GM18499 (cell line): Measurements from ENCODE around the gene SYNE3.

Source experiments
- ATAC-seq: cut with Tn5 transposase; IDR thresholded peaks from one replicate; pipeline ENCODE4 v1.9.1; 2021; ENCODE audit warnings: moderate number of reproducible peaks; ENCODE audit not compliant: insufficient read depth, unreplicated experiment

Gene SYNE3

DNA sequence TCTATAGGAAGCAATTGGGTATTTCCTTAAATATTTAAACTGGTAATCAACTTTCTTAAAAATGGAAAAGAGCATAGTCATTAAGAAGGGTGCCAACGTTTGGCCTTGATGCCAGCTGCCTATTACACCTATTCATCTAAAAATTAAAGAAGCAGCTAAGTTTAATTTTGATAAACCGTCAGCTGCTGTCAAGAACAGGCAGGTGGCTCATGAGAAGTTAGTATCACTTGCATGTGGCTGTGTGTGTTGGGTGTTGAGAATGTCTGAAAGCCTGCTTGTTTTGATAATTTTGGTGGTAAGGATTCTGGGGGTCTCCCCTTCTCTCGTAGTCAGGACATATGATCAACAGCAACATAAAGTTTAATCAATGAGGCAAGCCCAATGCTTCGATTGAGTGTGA is 24.9 kb upstream of the SYNE3 start:
- no peak for ATAC-seq

DNA sequence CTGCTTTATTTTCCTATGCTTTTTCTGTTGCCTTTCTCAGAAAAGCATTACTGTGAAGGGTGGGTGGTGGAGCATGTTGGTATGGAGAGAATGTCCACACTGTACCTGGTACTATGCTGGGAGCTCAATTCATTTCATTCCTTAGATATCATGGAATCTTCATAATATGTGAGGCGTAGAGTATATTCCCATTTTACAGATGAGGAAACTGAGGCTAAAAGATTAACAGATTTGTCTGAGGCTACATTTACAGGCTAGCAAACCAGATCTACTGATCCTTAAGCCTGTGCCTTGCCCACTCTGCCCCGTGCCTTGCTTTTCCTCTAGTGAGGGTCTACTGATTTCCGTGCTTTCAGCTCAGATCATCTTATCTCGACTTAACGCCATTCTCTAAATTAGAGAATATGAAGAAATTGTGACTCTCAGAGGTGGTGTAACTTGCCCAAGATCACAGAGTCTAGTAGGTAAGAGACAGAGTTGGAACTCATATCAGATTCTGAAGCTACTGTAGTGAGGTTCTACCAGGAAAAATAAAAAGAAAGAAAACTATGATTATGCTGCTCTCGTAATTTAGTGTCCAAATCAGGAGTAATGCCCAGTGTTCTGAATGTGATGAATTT is 23.9 kb upstream of the SYNE3 start:
- ATAC-seq, result no peak

DNA sequence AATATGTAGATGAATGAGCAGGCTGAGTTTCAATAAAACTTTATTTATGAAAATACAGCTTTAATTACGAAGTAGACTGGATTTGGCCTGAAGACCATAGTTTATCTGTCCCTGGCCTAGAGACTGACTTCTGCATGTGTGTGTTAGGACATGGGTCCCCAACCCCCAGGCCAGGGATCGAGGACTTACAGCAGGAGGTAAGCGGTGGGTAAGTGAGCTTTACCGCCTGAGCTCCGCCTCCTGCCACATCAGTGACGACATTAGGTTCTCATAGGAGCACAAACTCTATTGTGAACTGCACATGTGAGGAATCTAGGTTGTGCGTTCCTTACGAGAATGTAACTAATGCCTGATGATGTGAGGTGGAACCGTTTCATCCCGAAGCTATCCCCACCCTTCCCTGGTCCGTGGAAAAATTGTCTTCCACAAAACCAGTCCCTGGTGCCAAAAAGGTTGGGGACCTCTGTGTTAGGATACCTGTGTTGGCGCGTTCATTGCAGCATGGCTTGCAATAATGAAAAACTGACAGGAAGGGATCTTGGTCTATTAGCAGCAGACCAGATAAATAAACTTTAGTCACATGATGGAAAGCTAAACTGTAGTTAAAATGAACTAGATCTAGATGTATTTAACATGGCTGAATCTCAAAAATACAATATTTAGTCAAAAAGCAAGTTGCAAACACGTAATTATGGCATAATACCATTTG is 22.5 kb upstream of the SYNE3 start:
- no peak for ATAC-seq

DNA sequence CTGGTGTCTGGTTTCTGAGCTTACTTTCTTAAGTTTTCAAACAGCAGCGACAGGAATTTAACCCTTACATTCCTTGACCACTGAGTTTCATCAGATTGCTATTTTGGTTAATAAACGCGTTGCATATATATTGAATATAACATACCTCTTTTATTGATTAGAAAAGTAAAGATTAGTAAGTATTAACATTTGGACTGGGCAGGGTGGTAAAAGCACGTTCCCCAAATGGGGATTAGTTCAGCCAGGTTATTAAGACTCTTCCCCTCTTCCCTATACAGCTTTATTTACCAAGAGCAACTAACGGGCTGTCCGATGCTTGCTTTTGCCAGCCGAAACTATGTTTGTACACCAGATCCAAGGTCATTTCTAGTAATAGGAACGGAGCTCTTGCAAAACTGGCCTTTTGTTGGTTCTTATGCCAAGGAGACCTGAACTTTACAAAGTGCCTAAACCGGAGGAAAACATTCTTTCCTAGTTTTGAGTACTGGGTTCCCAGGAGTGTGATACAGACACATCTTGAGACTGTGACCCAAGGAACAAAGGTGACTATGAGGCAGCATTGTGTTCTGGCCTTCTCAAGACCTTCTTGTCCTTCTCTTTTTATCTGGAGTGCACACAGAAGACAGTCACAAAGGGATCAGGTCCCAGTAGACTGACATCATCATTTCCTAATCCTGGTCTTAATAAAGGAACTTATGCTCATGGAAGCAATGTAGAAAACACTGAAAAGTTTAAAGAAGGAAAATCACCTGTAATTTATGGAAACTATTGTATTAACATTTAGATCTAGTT is 21.0 kb upstream of the SYNE3 start:
- ATAC-seq, result no peak

DNA sequence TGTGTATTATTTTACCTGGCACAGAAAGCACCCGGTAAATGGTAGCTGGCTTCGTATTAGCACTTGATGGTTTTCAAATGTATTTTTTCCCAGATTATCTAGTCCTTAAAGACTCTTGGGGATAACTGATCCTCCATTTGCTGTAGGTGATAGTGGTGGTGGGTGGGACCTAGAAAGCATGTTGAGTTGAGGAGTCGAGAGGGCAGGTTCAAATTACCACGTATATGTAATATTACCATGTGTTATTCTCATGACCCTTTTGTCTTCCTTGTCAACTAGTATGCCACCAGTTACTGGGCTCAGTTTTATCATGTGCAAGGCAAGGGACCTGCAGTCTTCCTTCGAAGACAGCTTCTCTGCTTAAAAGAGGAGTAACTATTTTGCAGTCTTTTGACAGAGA is 20.2 kb upstream of the SYNE3 start:
- no peak for ATAC-seq

DNA sequence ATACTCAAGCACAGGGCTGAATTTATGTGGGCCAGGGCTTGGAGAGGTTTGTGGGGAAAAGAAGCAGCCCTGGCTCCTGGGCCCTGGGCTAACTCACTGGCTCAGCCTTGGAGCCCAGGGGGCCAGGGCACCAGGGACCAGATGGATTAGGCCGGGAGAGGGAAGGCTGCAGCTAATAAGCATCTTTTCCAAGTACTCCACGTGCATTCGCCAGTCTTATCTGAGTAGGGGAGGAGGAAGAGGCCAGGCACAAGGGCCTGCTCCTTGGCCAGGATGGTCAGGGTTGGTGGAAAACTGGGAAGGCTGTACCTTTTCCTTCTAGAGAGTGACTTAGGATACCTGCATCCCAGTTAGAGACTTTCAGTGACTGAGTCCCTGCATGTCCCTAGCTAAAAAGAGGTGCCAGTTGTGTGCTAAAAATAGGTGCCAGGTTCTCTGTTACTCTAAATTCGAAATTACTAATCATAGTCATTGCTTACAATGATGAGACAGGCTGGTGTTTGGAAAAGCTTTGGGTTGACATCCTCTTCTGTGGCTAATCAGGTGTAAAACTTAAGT is 19.7 kb upstream of the SYNE3 start:
- ATAC-seq, result no peak

DNA sequence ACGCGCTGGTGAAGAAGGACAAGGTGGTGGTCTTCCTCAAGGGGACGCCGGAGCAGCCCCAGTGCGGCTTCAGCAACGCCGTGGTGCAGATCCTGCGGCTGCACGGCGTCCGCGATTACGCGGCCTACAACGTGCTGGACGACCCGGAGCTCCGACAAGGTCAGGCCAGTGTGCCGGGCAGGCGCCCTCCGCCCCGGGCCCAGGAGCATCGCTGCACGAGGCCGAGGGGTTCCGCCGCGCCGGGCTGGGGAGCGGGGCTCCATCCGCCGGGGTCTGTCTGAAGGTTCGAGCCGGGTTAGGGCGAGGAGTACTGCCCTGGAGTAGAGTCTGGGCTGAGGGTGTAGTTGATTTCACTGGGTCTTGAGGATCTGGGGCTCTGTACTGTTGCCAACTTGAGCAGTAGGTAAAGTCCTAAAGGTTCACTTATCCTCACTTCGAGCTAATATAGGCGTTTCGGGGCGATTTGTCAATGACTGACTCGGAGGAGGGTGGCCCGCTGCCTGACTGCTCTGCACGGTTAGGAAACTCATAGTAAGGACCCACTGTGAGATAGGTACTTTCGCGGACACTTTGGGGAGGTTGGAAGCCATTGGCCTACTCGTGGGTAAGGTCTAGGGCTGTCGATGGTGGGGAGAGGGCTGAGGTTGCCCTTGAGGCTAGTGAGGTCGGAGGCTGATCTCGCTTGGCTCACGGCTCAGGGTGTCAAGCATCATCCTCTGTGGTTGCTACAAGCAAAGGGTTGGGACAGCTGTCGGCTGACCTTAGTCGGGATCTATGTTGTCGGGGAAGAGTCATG is 19.0 kb upstream of the SYNE3 start:
- ATAC-seq, result no peak

DNA sequence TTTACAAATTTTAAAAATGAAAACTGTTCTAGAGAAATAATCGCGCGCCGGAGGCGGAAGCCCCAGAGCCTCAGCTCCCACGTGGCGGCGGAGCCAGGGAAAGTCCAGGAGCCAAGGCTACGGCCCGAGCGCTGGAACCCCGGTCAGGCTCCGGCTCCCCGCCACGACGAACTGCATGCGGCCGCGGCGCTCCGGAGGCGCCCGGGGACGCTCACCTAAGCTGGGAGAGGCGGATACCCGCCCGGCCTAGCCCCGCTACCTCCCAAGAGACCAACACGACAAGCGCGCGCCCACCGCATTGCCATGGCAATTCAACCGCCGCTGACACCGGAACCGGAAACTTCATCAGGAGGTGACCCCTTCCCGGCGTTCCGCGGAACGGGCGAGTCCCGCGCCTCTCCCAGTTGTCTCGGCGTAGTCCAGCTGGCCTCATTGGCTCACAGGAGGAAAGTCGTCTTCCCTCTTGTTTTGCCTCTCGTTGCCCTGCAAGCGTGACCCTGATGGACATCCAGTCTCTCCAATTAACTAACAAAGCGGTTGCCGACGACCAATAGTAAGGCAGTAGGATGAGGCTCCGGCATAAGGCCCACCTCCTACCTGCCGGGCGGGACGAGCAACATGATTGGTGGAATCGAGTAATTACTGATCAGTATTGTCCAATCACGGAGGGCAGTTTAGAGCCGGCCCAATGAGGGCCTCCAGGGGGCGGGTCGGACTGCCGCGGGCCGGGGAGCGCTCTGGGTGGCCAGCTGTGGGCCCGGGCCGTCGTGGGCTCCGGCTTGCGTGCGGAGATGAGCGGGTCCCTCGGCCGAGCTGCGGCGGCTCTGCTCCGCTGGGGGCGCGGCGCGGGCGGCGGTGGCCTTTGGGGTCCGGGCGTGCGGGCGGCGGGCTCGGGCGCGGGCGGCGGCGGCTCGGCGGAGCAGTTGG is 18.1 kb upstream of the SYNE3 start, which contains the start of gene GLRX5:
Gene GLRX5, plus strand, starts transcription at position 752 of the 927 bp plus-strand sequence. Its CDS starts 40 bp downstream, at position 792.
- ATAC-seq, result peak; percentile 90

DNA sequence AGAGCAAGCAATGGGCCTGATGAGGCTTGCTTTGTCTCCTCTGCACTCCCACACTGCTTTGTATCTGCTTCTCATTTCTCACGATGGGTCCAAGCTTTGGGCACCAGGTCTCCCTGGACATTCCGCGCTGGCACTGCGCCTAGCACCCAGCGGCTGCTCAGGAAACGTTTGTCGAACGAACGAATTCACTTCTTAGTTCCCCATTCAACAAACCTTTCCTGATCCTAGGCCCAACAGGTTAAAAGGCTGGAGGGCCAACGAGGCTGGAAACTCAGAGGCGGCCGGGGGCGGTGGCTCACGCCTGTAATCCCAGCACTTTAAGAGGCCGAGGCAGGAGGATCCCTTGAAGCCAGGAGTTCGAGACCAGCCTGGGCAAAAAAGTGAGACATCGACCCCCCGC is 17.4 kb upstream of the SYNE3 start:
- no peak for ATAC-seq

DNA sequence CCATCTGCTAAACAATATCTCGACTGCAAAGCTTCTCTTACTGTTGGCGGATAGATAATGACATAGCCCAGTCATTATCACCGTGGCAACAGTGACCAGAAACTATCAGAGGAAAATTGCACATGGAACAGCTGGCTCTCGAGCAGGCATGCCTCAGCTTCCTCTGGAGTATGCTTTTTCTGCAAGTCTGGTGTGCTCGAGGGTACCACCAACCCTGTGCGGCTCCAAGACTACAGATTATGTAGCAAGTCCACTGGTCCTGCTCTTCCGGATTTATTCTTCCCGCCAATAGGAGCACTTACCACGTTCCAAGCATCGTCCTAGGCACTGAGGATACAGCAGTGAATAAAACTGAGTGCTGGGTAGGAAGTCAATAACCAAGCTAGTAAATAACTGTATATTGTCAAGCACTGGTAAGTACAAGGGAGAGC is 17.0 kb upstream of the SYNE3 start:
- no peak for ATAC-seq

DNA sequence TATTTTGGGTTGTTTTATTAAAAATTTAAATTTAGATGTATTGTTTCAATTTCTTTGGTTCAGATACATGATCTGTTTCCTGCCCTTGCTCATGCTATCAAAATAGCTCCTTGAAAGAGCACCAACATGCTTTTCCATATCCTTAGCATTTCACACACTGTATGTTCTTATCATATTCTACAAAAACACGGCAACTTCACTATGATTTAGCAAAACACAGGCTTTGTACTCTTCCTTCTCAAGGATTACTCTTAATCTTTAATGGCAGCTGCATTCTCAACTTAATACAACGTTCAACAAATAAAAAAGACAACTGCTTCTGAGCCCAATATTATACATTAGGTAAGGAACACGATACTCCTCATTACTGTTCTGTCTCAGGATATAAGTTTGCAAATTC is 15.5 kb upstream of the SYNE3 start:
- ATAC-seq, result no peak

DNA sequence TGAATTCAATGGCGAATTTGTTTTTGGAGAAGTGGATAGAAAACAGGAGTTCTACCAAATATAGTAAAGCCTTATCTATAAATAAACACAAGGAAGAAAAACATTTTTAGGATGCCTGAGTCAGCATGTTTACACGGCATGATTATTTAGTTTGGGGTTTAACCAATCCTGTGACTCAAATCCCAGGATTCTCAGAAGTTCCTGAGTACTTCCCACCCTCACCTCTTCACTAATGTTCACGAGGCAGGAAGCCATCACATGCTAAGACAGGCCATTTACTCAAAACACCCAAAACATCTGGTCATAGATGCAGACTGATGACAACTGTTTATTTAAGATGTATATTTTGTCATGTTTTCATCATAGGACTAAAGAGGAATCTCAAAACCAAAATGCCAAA is 15.0 kb upstream of the SYNE3 start:
- ATAC-seq, result no peak

DNA sequence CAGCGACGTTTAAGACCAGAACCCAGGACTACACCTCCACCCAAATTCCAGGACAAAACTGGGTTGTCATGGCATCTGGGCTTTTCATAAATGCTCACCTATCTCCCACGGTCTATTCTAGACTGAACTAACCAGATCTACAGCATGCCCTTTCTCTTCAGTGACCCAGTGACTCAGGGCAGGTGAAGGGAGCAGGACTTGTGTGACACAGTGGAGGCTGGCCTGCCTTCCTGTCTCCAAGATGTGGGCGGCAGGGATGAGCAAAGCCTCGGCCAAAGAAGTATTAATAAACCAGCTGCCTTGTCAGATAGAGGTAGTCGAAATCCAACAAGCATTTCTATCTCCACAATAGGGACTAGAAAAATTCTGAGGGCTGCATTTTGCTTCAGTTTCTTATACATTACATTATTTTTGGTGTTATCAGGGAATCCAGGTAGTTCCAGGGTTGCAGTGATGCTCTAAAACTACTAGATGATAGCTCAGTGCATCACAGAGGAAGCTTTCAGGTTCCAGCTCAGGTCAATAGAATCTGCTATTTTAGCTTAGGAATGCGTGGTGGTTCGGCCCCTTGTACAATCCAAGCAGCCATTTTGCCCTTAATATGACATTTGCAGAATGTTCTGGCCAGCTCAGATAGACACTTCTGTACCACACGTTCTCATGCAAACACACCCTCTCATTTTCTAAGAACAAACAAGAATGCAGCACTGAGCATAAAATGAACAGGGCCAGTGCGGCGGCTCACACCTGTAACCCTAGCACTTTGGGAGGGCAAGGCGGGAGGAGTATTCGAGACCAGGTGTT is 14.2 kb upstream of the SYNE3 start:
- no peak for ATAC-seq

DNA sequence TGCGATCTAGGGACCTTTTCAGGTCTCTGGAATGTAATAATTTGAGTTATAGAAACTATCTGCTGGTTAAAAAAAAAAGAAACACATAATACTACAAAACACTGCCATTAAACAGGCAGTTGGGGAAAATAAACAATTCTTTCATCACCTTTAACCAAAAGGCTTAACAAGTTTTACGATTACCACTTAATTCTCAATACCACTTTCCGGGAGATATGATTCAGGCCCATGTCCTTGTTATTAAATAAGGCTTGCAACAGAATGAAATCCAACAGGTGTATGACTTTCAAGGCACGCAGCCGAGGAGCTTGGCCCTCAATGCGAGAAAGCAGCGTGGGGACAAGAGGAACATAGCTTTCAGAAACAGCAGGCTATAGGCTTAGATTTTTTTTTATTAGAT is 12.8 kb upstream of the SYNE3 start:
- no peak for ATAC-seq

DNA sequence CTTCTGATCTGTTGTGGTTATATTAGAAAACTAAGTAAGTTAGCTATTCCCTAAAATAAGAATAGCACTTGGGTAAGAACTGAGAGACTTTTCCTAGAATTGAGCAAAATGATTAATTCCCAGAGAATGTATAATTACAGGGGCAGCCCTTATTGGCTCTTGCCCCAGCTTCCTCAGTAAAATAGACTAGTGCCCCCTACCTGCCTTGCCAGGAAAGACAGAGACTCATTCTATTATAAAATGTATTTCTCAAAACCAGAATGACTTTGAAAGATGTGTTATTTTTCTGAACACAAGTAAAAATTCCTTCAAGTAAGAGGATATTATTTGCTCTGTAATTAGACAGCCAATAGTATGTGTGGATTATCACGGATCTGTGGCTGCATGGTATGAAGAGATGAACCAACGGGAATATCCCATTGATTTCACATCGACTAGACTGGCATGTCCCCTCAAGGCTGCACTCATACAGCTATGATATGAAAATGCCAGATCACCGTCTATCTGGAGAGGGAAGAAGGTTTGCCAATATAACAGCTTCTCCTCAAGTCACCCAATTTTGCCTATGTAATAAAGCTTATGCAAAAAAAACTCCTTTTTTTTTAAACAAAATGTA is 11.0 kb upstream of the SYNE3 start:
- ATAC-seq, result no peak

DNA sequence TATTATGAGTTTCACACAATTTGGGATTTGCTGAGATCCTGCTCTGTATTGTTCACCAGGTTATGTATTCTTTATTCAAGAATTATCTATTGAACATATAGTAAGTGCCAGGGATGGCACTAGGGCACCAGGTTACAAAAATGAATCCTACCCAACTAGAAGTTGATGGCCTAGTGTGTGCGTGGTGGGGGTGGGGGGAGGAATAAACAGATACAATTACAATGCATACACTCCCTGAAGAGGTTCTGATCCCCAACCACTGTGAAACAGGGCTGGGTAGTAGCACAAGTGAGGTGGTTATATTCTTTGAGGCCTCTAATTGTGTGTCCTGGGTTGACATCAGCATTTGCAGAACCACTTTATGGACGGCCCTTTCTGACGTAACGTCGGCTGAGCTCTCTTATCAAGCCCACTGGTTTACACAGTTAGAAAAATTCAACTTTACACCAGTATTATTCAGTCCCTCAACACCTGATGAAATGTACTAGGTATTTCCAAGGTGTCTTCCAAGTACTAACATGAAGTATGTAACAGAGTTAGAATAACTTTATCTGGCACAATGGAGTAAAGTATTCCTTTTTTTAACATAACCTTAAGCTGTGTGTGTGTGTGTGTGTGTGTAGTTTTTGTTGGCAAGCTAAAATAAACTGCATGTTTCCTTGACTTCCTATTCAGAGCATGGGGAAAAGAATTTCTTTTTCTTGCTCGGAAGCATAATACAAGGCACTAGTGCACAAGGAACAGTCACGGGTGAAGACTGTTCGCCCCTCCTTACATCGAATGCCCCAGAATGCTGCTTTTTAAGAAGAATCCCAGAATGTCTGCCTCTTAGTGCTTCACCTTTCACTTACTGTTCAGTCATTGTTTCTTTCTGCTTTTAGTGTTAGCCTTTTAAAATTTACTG is 10.3 kb upstream of the SYNE3 start:
- no peak for ATAC-seq

DNA sequence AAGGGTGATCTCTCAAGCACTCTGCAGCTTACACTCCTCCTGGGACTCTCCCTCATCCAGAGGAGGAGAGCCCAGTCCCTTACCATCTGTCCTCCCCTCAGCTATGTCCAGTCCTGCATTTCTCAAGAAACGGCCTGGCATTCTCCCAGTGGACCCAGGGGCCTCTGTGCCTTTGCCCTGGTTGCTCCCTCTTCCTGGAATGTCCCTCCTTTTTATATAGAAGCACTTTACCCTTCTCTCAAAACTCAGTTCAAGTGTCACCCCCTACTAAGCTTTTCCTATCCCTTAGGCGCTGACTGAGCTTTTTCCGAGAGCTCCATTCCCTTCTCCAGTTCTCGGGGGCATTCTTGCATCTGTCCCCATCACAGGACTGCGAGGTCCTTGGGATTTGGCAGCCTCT is 9.5 kb upstream of the SYNE3 start:
- ATAC-seq, result no peak
